NCI-H1436 treated with DMSO at 0.1 percent for 48 hours (cell line): ENCODE data around the gene NLGN2.

Experiments used
- DNase-seq: peaks from one replicate; lab custom pipeline; 2025; lab: John Stamatoyannopoulos, UW

Gene NLGN2

GRCh38 chr17:7466318-7466638, 58.6 kb downstream of the NLGN2 start:
- no peak for DNase-seq

DNA sequence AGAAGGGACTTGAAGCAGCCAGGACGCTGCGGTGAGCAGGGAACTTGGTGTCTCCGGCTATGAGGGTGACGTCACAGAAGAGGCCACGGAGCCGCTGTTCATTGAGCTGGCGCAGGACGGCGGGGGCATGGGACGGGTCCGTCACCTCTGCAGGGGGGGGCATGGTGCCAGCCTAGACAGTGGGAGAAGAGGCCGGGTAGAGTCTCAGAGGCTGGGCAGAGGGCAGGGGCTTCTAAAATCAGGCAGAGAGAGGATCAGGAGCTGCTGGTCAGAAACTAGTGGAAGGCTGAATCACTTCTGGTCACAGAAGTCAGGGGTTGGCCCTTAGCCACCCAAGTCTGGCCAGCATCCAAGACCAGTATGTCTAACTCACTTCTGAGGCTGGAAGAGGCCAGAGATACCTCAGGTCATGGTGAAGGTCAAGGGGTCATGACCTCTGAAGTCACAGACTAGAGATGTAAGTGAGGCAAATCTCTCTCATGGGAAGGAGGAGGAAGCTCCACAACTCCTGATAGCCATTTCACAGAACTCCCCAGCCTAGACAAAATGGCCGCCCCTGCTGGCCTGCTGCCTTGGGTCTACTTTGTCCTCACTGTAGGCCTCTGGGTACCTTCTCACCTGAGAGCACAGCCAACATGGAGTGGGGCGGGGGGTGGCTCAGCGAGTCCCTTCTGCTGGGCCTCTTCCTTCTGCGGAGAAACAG, 59.1 kb downstream of the NLGN2 start:
- no peak for DNase-seq

- no peak for DNase-seq
These were observed 59.9 kb downstream of the NLGN2 start for GRCh38 chr17:7467498-7467897.

- DNase-seq: no peak
These were observed 60.6 kb downstream of the NLGN2 start for GRCh38 chr17:7468290-7468689.

GRCh38 chr17:7468804-7469389, 61.3 kb downstream of the NLGN2 start:
- DNase-seq: no peak
